Measurements from ENCODE around the gene VWA5B1. TPM values are rescaled to one million over a fixed set of nuclear protein-coding genes. Genes with fewer than 3 reads are reported as not detected.

The VWA5B1 gene
- total and polyA plus RNA-seq, 10 of the 15 experiments (the other 5 are each of a cell fraction or from before 2014, with no cell fraction given) = under 0.01 to 0.05 (median 0.01) TPM; not detected in 7

- TF ChIP-seq E4F1 (IDR thresholded peaks at IDR 0.05; ENCODE audit: borderline replicate concordance, partially characterized antibody) (no peak), ELK1 (IDR thresholded peaks at IDR 0.05; ENCODE audit: low read depth, low read length) (no peak), MYC (IDR thresholded peaks at IDR 0.05; ENCODE audit: insufficient read depth, insufficient read length, insufficient replicate concordance, low read length, severe bottlenecking) (no peak)
Observed at GRCh38 chr1:20301463-20302107, 10.9 kb downstream of the VWA5B1 start (continued).

- Histone ChIP-seq H3K9me3 (replicated peaks; ENCODE audit: control insufficient read depth, insufficient read depth, low read length) (no peaks in the 10 kb centered on the region), H3K4me2 (ENCODE audit: control insufficient read depth, insufficient read depth) (no peak overlapping the region), H3K4me1 (ENCODE audit: control insufficient read depth, insufficient read depth, low read length) (no peaks in the 10 kb centered on the region), H3K36me3 (ENCODE audit: control insufficient read depth in 2 of 2, insufficient read depth in 2 of 2, low read length in 1 of 2) (no peaks in the 10 kb centered on the region), H4K20me1 (ENCODE audit: control insufficient read depth, insufficient read depth) (no peaks in the 10 kb centered on the region), H3K79me2 (ENCODE audit: control insufficient read depth, insufficient read depth, low read length) (no peaks in the 10 kb centered on the region), H3K27me3 (replicated peaks in 1 of 2; ENCODE audit: control insufficient read depth in 2 of 2, insufficient read depth in 2 of 2, low read length in 1 of 2) (peaks cover 0 to 2% of the 10 kb centered on the region in 2 experiments; a peak in 3 of 4 replicates), H3K9ac (ENCODE audit: control insufficient read depth, insufficient read depth, low read length) (no peak overlapping the region), H2AFZ (ENCODE audit: control insufficient read depth, low read depth, low read length) (no peak overlapping the region), H3K4me3 (no peak overlapping the region), H3K27ac (ENCODE audit: control insufficient read depth, insufficient read depth) (no peak overlapping the region)
- no peak for ATAC-seq
- WGBS (ENCODE audit: insufficient coverage, insufficient replicate concordance, low lambda C conversion rate, missing lambda C conversion rate) = 3% methylated on average over 2 of the region's 2 CpGs
- ChIA-PET SMC1A (ENCODE audit: uncharacterized antibody, unreplicated experiment) (no interaction called here), RAD21 (ENCODE audit: unreplicated experiment) (no interaction called here), POLR2A (no interaction called here), CTCF (no interaction called here)
- in situ Hi-C loops (cut with MboI) (no loop called here), intact Hi-C loops (cut with micrococcal nuclease; ENCODE audit: unreplicated experiment) (no loop called here)
- FAIRE-seq = no peak
- BruUV-seq (replicated peaks) = no TSS peak
- no peak for DNase-seq (ENCODE audit: low read depth, low spot score)
- TF ChIP-seq BCLAF1 (IDR thresholded peaks at IDR 0.05) = no peak
- TF ChIP-seq CEBPB (IDR thresholded peaks at IDR 0.05; ENCODE audit: borderline replicate concordance in 1 of 2, low read depth in 2 of 2, low read length in 2 of 2) = no peak
- TF ChIP-seq EED (IDR thresholded peaks at IDR 0.05; ENCODE audit: low read depth) = no peak
- TF ChIP-seq CHD2 (IDR thresholded peaks at IDR 0.05; ENCODE audit: borderline replicate concordance, low read depth, low read length) = no peak
- TF ChIP-seq ZNF622 (IDR thresholded peaks at IDR 0.05) = no peak
- no peak for TF ChIP-seq POLR2AphosphoS5 (IDR thresholded peaks at IDR 0.05; ENCODE audit: low read length)
- no peak for TF ChIP-seq POLR2A (IDR thresholded peaks at IDR 0.05; ENCODE audit: low read depth, low read length)
- TF ChIP-seq FOXM1 (IDR thresholded peaks at IDR 0.05; ENCODE audit: low read depth, low read length) = no peak
- no peak for TF ChIP-seq TCF7 (IDR thresholded peaks at IDR 0.05; ENCODE audit: borderline replicate concordance)
- no peak for TF ChIP-seq ZBTB4 (CRISPR knock-in tag; IDR thresholded peaks at IDR 0.05)
Observed at GRCh38 chr1:20302108-20302471, 11.4 kb downstream of the VWA5B1 start.
